HepG2 (cell line): Measurements from ENCODE around the gene PBX1. TPM values are rescaled to one million over a fixed set of nuclear protein-coding genes. Genes with fewer than 3 reads are reported as not detected.

Source experiments
- ATAC-seq: fragments of 200-7000 bp; cut with Tn5 transposase; 3 replicates; pipeline ENCODE4 v1.9.1; 2020; ENCODE audit warnings: mild to moderate bottlenecking, moderate library complexity
- BruUV-seq: library from RNA; stranded (reverse); fragments of 400-500 nt; replicated peaks from 2 replicates; lab custom pipeline; 2021; lab: Mats Ljungman, UMichigan
- CTCF ChIA-PET: fragments of 300-600 bp; formaldehyde crosslinking; extraction: SDS; loops from one replicate; lab custom pipeline; 2021; ENCODE audit warnings: low total read pairs, inconsistent platforms, low intra/inter-chr PET ratio; lab: Yijun Ruan, JAX
- POLR2A ChIA-PET: fragments of 350-600 bp; sonication (Branson Sonifier 250); formaldehyde crosslinking; loops from one replicate; lab custom pipeline; 2020; ENCODE audit warnings: antibody characterized with exemption, inconsistent platforms; lab: Yijun Ruan, JAX
- DNase-seq: peaks from one replicate; pipeline ENCODE4 v3.0.0-alpha.2; 2015; ENCODE audit warnings: low spot score
- FAIRE-seq: peaks from 3 replicates; lab custom pipeline; 2011; peaks lifted over from hg19 to GRCh38; lab: Jason Lieb, UNC
- H2AFZ ChIP-seq: one replicate; pipeline ENCODE4 v1.6.1; 2011; ENCODE audit warnings: low read length, inconsistent platforms
- H3K27ac ChIP-seq: fragments of 300-600 bp; 3 replicates; pipeline ENCODE4 v1.8.0; 2011; ENCODE audit warnings: mixed run types, mild to moderate bottlenecking, mixed read lengths, low read length, inconsistent platforms; ENCODE audit not compliant: insufficient read depth; ENCODE audit errors: extremely low read length
- H3K27me3 ChIP-seq, 2 experiments: fragments of 200-600 bp in 1 of 2; 2 replicates in 1 of 2; 3 replicates in 1 of 2; pipeline versions ENCODE4 v1.6.0 to v1.8.0; 2011; ENCODE audit warnings: low read length in 2 of 2, mild to moderate bottlenecking in 2 of 2, moderate library complexity in 2 of 2, inconsistent platforms in 1 of 2; ENCODE audit not compliant: insufficient read depth in 2 of 2, control insufficient read depth in 1 of 2
- H3K36me3 ChIP-seq, 2 experiments: fragments of 200-600 bp in 1 of 2; replicated peaks in 1 of 2; 2 replicates in 1 of 2; 3 replicates in 1 of 2; pipeline versions ENCODE4 v1.5.1 to v1.8.0; 2011; ENCODE audit warnings: low read length in 2 of 2, inconsistent platforms in 1 of 2; ENCODE audit not compliant: insufficient read depth in 2 of 2, control insufficient read depth in 1 of 2
- H3K4me1 ChIP-seq: 2 replicates; pipeline ENCODE4 v1.5.1; 2012; ENCODE audit warnings: low read length, inconsistent platforms; ENCODE audit not compliant: insufficient read depth
- H3K4me2 ChIP-seq: 2 replicates; pipeline ENCODE4 v1.6.0; 2011; ENCODE audit warnings: low read depth, low read length, inconsistent platforms
- H3K4me3 ChIP-seq, 3 experiments: fragments of 200-600 bp in 1 of 3; sonication (generic), shearing (Covaris generic) in 1 of 3; replicated peaks in 1 of 3; 2 replicates each; pipeline ENCODE4 v1.5.1; 2011 to 2016; ENCODE audit warnings: low read length in 3 of 3, inconsistent platforms in 2 of 3, low read depth in 2 of 3, mild to moderate bottlenecking in 2 of 3, control low read depth in 1 of 3, mixed read lengths in 1 of 3; ENCODE audit not compliant: insufficient read depth in 1 of 3
- H3K79me2 ChIP-seq: one replicate; pipeline ENCODE4 v1.6.1; 2011; ENCODE audit warnings: low read length, inconsistent platforms; ENCODE audit not compliant: insufficient read depth
- H3K9ac ChIP-seq: 2 replicates; pipeline ENCODE4 v1.6.0; 2011; ENCODE audit warnings: mild to moderate bottlenecking, low read depth, low read length, inconsistent platforms; ENCODE audit not compliant: insufficient read depth
- H3K9me3 ChIP-seq: 2 replicates; pipeline ENCODE4 v1.5.1; 2012; ENCODE audit warnings: mild to moderate bottlenecking, low read length
- H4K20me1 ChIP-seq: 2 replicates; pipeline ENCODE4 v1.6.0; 2011; ENCODE audit warnings: inconsistent platforms, mild to moderate bottlenecking, low read length, moderate library complexity; ENCODE audit not compliant: insufficient read depth
- GATA4 ChIP-seq: sonication (generic); IDR thresholded peaks from 2 replicates; pipeline ENCODE4 v1.6.1; 2016; ENCODE audit warnings: antibody characterized with exemption, low read depth, borderline replicate concordance
- GTF3A ChIP-seq: sonication (generic); formaldehyde crosslinking; conservative IDR thresholded peaks from 2 replicates; pipeline ENCODE4 v1.4.0; 2020; ENCODE audit warnings: mild to moderate bottlenecking, missing genetic modification reagents
- KAT8 ChIP-seq: IDR thresholded peaks from 2 replicates; pipeline ENCODE4 v1.6.1; 2016; ENCODE audit warnings: missing genetic modification reagents, missing compliant biosample characterization
- MED8 ChIP-seq: sonication (generic); formaldehyde crosslinking; IDR thresholded peaks from 2 replicates; pipeline ENCODE4 v1.8.1; 2023; ENCODE audit warnings: mild to moderate bottlenecking, missing genetic modification reagents; ENCODE audit not compliant: insufficient replicate concordance
- MIER2 ChIP-seq: IDR thresholded peaks from 2 replicates; pipeline ENCODE4 v1.6.1; 2016; ENCODE audit warnings: missing biosample characterization, missing genetic modification reagents
- NFE2L2 ChIP-seq: fragments of 150-350 bp; IDR thresholded peaks from 2 replicates; pipeline ENCODE4 v1.6.1; 2014; ENCODE audit warnings: low read length
- RBFOX2 ChIP-seq: fragments of 200-400 bp; formaldehyde crosslinking; IDR thresholded peaks from 2 replicates; pipeline ENCODE4 v1.6.1; 2017; ENCODE audit warnings: low read depth, mild to moderate bottlenecking, low read length
- TBP ChIP-seq: sonication (generic); formaldehyde crosslinking; IDR thresholded peaks from 2 replicates; pipeline ENCODE4 v1.5.0; 2020; ENCODE audit warnings: missing genetic modification reagents
- TOE1 ChIP-seq: sonication (generic); formaldehyde crosslinking; IDR thresholded peaks from 2 replicates; pipeline ENCODE4 v1.4.0; 2020; ENCODE audit warnings: mild to moderate bottlenecking, missing genetic modification reagents
- ZBTB20 ChIP-seq: sonication (generic); formaldehyde crosslinking; IDR thresholded peaks from 2 replicates; pipeline ENCODE4 v1.8.1; 2023; ENCODE audit warnings: missing genetic modification reagents, low read depth, mild to moderate bottlenecking, borderline replicate concordance
- ZNF296 ChIP-seq: sonication (generic); formaldehyde crosslinking; conservative IDR thresholded peaks from 2 replicates; pipeline ENCODE4 v1.5.0; 2020; ENCODE audit warnings: mild to moderate bottlenecking, missing genetic modification reagents
- ZNF839 ChIP-seq: sonication (generic); formaldehyde crosslinking; IDR thresholded peaks from 2 replicates; pipeline ENCODE4 v1.4.0; 2020; ENCODE audit warnings: missing genetic modification reagents, mild to moderate bottlenecking, borderline replicate concordance
- WGBS: methylation state at CpG from one replicate; pipeline ENCODE4 v1.1.6; 2017; ENCODE audit warnings: low lambda C conversion rate; 5-methylcytosine and 5-hydroxymethylcytosine counted together
- in situ Hi-C: cut with HindIII; loops from 2 replicates; pipeline ENCODE4 v1.10.0; 2017; ENCODE audit warnings: low pct_unique_long_range_greater_than_20kb; ENCODE audit not compliant: extremely low pct_ligation_motif_present
- intact Hi-C: fragments of 100-400 bp; cut with micrococcal nuclease; formaldehyde crosslinking; loops from one replicate; pipeline ENCODE4 v1.10.0; 2022; ENCODE audit not compliant: unreplicated experiment
- polyA plus RNA-seq, 8 experiments: library from polyadenylated mRNA; depleted of rRNA in 3 of 8; stranded (reverse) in 7 of 8; unstranded in 1 of 8; fragments of >200 nt; fragmentation: Illumina TruSeq in 4 of 8; extraction: Trizol in 4 of 8; gene quantifications; 2 replicates each; pipeline versions ENCODE4 v1.2.1 to v1.2.3, GENCODE V29; 2011 to 2016; ENCODE audit warnings: low read depth in 4 of 8, missing spikeins in 1 of 8, mixed read lengths in 1 of 8; ENCODE audit not compliant: insufficient read depth in 1 of 8
- total RNA-seq, 5 experiments: library from RNA; depleted of rRNA; stranded (reverse); fragments of >200 nt; fragmentation: Illumina TruSeq; extraction: Trizol; gene quantifications; 2 replicates each; pipeline ENCODE4 v1.2.3, GENCODE V29; 2016; ENCODE audit warnings: low read depth in 1 of 5
- TF ChIP-seq, protein P1 (sequence below): sonication (generic); formaldehyde crosslinking; conservative IDR thresholded peaks from 2 replicates; pipeline ENCODE4 v1.8.0; 2022; ENCODE audit warnings: low read depth, missing genetic modification reagents
- TF ChIP-seq, protein P2 (sequence below): sonication (generic); formaldehyde crosslinking; IDR thresholded peaks from 2 replicates; pipeline ENCODE4; 2020; ENCODE audit warnings: missing genetic modification reagents, mild to moderate bottlenecking, borderline replicate concordance
- TF ChIP-seq, protein P3 (sequence below): sonication (generic); formaldehyde crosslinking; IDR thresholded peaks from 2 replicates; pipeline ENCODE4 v1.4.0; 2020; ENCODE audit warnings: missing genetic modification reagents
- TF ChIP-seq, protein P4 (sequence below): sonication (generic); formaldehyde crosslinking; IDR thresholded peaks from 2 replicates; pipeline ENCODE4 v1.8.1; 2023; ENCODE audit warnings: missing genetic modification reagents, inconsistent platforms, borderline replicate concordance
- TF ChIP-seq, protein P5 (sequence below): sonication (generic); formaldehyde crosslinking; IDR thresholded peaks from 2 replicates; pipeline ENCODE4 v1.4.0; 2020; ENCODE audit warnings: mild to moderate bottlenecking, missing genetic modification reagents

The PBX1 gene
- total and polyA plus RNA-seq, 2 of the 13 experiments (the other 11 are each of a cell fraction or from before 2014, with no cell fraction given) = 0.24 TPM; not detected in 1

DNA sequence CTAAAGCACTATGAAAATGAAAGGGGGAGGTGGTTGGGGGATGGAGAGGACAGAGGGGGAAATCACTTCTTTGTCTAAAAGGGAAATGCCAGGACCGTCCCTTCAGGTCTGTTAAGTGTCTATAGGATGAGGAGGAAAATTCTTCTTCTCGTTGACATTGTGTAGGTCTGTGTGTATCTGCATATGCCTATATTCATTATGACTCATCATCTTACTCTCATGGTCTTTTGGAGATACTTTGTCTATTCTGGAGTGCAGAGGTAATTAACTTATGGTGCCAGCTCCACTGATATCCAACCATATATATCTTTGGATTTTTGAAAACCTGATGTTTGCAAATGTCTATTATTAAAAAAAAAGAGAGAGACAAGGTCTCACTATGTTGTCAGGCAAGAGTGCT, 143.7 kb downstream of the PBX1 start:
- no peak overlapping the region for H3K27ac ChIP-seq
- BruUV-seq = no TSS peak
- H3K36me3 ChIP-seq = no peaks in the 10 kb centered on the region
- WGBS = 0% methylated on average over 2 of the region's 2 CpGs
- ChIA-PET CTCF (no interaction called here), POLR2A (no interaction called here)
- no peaks in the 10 kb centered on the region for H3K9me3 ChIP-seq
- no peaks in the 10 kb centered on the region for H3K27me3 ChIP-seq
- no peak for ATAC-seq
- H3K4me1 ChIP-seq = no peaks in the 10 kb centered on the region
- no peak overlapping the region for H2AFZ ChIP-seq
- H3K4me2 ChIP-seq = no peak overlapping the region
- in situ Hi-C loops (no loop called here), intact Hi-C loops (no loop called here)
- H3K4me3 ChIP-seq = no peak overlapping the region
- no peak for DNase-seq
- H3K9ac ChIP-seq = no peak overlapping the region
- H4K20me1 ChIP-seq = no peaks in the 10 kb centered on the region
- H3K79me2 ChIP-seq = no peaks in the 10 kb centered on the region
- no peak for FAIRE-seq
- TF ChIP-seq MIER2 (CRISPR knock-in tag) (no peak), TOE1 (CRISPR knock-in tag) (no peak), TBP (CRISPR knock-in tag) (no peak), ZBTB20 (CRISPR knock-in tag) (no peak), KAT8 (CRISPR knock-in tag) (no peak), NFE2L2 (no peak), GATA4 (no peak), ZNF296 (CRISPR knock-in tag) (no peak), ZNF839 (CRISPR knock-in tag) (no peak), MED8 (no peak), RBFOX2 (no peak), GTF3A (CRISPR knock-in tag) (no peak)
- TF ChIP-seq, protein P1, sequence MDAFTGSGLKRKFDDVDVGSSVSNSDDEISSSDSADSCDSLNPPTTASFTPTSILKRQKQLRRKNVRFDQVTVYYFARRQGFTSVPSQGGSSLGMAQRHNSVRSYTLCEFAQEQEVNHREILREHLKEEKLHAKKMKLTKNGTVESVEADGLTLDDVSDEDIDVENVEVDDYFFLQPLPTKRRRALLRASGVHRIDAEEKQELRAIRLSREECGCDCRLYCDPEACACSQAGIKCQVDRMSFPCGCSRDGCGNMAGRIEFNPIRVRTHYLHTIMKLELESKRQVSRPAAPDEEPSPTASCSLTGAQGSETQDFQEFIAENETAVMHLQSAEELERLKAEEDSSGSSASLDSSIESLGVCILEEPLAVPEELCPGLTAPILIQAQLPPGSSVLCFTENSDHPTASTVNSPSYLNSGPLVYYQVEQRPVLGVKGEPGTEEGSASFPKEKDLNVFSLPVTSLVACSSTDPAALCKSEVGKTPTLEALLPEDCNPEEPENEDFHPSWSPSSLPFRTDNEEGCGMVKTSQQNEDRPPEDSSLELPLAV (CRISPR knock-in tag) = no peak
- TF ChIP-seq, protein P2, sequence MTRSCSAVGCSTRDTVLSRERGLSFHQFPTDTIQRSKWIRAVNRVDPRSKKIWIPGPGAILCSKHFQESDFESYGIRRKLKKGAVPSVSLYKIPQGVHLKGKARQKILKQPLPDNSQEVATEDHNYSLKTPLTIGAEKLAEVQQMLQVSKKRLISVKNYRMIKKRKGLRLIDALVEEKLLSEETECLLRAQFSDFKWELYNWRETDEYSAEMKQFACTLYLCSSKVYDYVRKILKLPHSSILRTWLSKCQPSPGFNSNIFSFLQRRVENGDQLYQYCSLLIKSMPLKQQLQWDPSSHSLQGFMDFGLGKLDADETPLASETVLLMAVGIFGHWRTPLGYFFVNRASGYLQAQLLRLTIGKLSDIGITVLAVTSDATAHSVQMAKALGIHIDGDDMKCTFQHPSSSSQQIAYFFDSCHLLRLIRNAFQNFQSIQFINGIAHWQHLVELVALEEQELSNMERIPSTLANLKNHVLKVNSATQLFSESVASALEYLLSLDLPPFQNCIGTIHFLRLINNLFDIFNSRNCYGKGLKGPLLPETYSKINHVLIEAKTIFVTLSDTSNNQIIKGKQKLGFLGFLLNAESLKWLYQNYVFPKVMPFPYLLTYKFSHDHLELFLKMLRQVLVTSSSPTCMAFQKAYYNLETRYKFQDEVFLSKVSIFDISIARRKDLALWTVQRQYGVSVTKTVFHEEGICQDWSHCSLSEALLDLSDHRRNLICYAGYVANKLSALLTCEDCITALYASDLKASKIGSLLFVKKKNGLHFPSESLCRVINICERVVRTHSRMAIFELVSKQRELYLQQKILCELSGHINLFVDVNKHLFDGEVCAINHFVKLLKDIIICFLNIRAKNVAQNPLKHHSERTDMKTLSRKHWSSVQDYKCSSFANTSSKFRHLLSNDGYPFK (CRISPR knock-in tag) = no peak
- TF ChIP-seq, protein P3, sequence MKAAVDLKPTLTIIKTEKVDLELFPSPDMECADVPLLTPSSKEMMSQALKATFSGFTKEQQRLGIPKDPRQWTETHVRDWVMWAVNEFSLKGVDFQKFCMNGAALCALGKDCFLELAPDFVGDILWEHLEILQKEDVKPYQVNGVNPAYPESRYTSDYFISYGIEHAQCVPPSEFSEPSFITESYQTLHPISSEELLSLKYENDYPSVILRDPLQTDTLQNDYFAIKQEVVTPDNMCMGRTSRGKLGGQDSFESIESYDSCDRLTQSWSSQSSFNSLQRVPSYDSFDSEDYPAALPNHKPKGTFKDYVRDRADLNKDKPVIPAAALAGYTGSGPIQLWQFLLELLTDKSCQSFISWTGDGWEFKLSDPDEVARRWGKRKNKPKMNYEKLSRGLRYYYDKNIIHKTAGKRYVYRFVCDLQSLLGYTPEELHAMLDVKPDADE (CRISPR knock-in tag) = no peak
- TF ChIP-seq, protein P4, sequence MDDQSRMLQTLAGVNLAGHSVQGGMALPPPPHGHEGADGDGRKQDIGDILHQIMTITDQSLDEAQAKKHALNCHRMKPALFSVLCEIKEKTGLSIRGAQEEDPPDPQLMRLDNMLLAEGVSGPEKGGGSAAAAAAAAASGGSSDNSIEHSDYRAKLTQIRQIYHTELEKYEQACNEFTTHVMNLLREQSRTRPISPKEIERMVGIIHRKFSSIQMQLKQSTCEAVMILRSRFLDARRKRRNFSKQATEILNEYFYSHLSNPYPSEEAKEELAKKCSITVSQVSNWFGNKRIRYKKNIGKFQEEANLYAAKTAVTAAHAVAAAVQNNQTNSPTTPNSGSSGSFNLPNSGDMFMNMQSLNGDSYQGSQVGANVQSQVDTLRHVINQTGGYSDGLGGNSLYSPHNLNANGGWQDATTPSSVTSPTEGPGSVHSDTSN (CRISPR knock-in tag) = no peak
- TF ChIP-seq, protein P5, sequence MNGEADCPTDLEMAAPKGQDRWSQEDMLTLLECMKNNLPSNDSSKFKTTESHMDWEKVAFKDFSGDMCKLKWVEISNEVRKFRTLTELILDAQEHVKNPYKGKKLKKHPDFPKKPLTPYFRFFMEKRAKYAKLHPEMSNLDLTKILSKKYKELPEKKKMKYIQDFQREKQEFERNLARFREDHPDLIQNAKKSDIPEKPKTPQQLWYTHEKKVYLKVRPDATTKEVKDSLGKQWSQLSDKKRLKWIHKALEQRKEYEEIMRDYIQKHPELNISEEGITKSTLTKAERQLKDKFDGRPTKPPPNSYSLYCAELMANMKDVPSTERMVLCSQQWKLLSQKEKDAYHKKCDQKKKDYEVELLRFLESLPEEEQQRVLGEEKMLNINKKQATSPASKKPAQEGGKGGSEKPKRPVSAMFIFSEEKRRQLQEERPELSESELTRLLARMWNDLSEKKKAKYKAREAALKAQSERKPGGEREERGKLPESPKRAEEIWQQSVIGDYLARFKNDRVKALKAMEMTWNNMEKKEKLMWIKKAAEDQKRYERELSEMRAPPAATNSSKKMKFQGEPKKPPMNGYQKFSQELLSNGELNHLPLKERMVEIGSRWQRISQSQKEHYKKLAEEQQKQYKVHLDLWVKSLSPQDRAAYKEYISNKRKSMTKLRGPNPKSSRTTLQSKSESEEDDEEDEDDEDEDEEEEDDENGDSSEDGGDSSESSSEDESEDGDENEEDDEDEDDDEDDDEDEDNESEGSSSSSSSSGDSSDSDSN (CRISPR knock-in tag) = no peak
